SH-SY5Y (cell line): Measurements from ENCODE around the gene GABRR1.

ENCODE experiments used
- GATA2 ChIP-seq: IDR thresholded peaks from 2 replicates; pipeline ENCODE4 v1.6.1; 2011; ENCODE audit warnings: mild to moderate bottlenecking, low read depth, low read length
- GATA3 ChIP-seq: IDR thresholded peaks from 2 replicates; pipeline ENCODE4 v1.6.1; 2011; ENCODE audit warnings: low read depth, mild to moderate bottlenecking, low read length, moderate library complexity

DNA sequence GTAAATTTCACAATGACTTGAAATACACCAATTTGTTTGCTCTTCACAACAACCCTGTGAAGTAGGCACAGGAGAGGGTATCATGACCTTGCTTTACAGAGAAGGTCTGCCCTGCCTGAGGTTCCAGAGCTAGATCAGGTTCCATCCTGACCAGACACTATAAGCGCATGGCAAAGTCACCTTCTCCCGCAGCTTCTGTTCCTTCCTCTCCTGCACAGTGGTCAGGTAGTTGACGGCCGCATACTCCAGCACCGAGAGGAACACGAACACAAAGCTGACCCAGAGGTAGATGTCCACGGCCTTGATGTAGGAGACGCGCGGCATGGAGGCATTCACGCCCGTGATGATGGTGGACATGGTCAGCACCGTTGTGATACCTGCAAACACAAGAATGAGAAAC is 37.0 kb downstream of the GABRR1 start:
- TF ChIP-seq GATA2 (no peak), GATA3 (no peak)
